Ishikawa (cell line): ENCODE results near the gene SPPL2A.

ENCODE experiments used
- CEBPB ChIP-seq: IDR thresholded peaks from 2 replicates; pipeline ENCODE4 v1.6.1; 2012
- CREB1 ChIP-seq: IDR thresholded peaks from 2 replicates; pipeline ENCODE4 v1.6.1; 2012; ENCODE audit warnings: low read depth
- EP300 ChIP-seq: IDR thresholded peaks from 2 replicates; pipeline ENCODE4 v1.6.1; 2012; ENCODE audit warnings: borderline replicate concordance
- NFIC ChIP-seq: IDR thresholded peaks from 2 replicates; pipeline ENCODE4 v1.6.1; 2012
- RAD21 ChIP-seq: IDR thresholded peaks from 2 replicates; pipeline ENCODE4 v1.6.1; 2012; ENCODE audit warnings: low read depth
- TAF1 ChIP-seq: IDR thresholded peaks from 2 replicates; pipeline ENCODE4 v1.6.1; 2012; ENCODE audit warnings: low read depth, mild to moderate bottlenecking
- TEAD4 ChIP-seq: IDR thresholded peaks from 2 replicates; pipeline ENCODE4 v1.6.1; 2012
- YY1 ChIP-seq: IDR thresholded peaks from 2 replicates; pipeline ENCODE4 v1.6.1; 2012; ENCODE audit warnings: low read depth
- ZBTB7A ChIP-seq: IDR thresholded peaks from 2 replicates; pipeline ENCODE4 v1.6.1; 2012; ENCODE audit warnings: low read depth
- TF ChIP-seq, protein P1 (sequence below): IDR thresholded peaks from 2 replicates; pipeline ENCODE4 v1.6.1; 2012; ENCODE audit warnings: low read depth, mild to moderate bottlenecking
- TF ChIP-seq, protein P2 (sequence below): IDR thresholded peaks from 2 replicates; pipeline ENCODE4 v1.6.1; 2012
- TF ChIP-seq, protein P3 (sequence below): IDR thresholded peaks from 2 replicates; pipeline ENCODE4 v1.6.1; 2012

The SPPL2A gene

DNA sequence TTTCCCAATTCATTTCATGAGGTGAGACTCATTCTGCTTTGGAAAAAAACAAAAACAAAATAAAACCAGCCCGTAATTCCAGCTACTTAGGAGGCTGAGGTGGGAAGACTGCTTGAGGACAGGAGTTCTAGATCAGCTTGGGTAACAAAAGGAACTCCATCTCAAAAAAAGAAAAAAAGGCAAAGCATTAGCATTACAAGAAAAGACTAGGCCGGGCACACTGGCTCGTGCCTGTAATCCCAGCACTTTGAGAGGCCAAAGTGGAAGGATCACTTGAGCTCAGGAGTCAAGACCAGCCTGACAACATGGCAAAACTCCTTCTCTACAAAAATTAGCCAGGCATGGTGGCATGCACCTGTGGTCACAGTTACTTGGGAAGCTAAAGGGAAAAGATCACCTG, 112.8 kb downstream of the SPPL2A start:
- no peak for TF ChIP-seq YY1
- TF ChIP-seq CREB1: no peak
- TF ChIP-seq, protein P1, sequence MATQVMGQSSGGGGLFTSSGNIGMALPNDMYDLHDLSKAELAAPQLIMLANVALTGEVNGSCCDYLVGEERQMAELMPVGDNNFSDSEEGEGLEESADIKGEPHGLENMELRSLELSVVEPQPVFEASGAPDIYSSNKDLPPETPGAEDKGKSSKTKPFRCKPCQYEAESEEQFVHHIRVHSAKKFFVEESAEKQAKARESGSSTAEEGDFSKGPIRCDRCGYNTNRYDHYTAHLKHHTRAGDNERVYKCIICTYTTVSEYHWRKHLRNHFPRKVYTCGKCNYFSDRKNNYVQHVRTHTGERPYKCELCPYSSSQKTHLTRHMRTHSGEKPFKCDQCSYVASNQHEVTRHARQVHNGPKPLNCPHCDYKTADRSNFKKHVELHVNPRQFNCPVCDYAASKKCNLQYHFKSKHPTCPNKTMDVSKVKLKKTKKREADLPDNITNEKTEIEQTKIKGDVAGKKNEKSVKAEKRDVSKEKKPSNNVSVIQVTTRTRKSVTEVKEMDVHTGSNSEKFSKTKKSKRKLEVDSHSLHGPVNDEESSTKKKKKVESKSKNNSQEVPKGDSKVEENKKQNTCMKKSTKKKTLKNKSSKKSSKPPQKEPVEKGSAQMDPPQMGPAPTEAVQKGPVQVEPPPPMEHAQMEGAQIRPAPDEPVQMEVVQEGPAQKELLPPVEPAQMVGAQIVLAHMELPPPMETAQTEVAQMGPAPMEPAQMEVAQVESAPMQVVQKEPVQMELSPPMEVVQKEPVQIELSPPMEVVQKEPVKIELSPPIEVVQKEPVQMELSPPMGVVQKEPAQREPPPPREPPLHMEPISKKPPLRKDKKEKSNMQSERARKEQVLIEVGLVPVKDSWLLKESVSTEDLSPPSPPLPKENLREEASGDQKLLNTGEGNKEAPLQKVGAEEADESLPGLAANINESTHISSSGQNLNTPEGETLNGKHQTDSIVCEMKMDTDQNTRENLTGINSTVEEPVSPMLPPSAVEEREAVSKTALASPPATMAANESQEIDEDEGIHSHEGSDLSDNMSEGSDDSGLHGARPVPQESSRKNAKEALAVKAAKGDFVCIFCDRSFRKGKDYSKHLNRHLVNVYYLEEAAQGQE: no peak
- no peak for TF ChIP-seq CEBPB
- no peak for TF ChIP-seq ZBTB7A
- TF ChIP-seq, protein P2, sequence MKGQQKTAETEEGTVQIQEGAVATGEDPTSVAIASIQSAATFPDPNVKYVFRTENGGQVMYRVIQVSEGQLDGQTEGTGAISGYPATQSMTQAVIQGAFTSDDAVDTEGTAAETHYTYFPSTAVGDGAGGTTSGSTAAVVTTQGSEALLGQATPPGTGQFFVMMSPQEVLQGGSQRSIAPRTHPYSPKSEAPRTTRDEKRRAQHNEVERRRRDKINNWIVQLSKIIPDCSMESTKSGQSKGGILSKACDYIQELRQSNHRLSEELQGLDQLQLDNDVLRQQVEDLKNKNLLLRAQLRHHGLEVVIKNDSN: no peak
- TF ChIP-seq TAF1: no peak
- TF ChIP-seq TEAD4: no peak
- TF ChIP-seq RAD21: no peak
- TF ChIP-seq EP300: no peak
- TF ChIP-seq, protein P3, sequence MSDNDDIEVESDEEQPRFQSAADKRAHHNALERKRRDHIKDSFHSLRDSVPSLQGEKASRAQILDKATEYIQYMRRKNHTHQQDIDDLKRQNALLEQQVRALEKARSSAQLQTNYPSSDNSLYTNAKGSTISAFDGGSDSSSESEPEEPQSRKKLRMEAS: no peak
- no peak for TF ChIP-seq NFIC
